Measurements from ENCODE around the gene TDO2. TPM values are rescaled to one million over a fixed set of nuclear protein-coding genes. Genes with fewer than 3 reads are reported as not detected.

TDO2 gene
- total RNA-seq, 4 donors from 2014 or later = not detected

DNA sequence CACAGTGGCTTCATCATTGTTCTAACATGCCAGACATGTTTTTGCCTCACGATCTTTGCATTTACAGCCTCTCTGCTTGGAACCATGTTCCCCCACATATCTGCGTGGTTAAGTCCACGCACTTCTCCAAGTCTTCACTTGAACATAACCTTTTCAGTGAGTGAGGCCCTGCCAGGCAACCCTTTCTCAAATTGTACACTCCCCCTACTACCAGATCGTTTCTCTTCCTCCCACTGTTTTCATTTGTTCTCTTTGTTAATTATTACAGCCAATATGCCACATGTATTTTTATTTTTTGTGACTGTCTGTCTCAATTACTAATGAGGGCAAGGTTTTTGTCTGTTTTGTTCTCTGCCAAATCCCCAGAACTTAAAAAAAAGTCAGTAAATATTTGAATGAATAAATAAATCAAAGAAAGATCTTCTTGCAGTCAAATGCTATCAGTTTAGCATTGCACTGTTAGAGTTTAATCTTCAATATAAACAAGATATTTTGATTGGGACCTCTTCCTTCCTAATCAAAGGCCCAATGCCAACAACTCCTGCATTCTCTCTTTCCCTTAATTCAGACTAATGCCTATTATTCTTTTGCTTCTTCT lies 32.0 kb downstream of the TDO2 start:
- intact Hi-C loops (cut with DNase I) = no loop called here
- no peaks in the 10 kb centered on the region for H3K27me3 ChIP-seq
- TF ChIP-seq POLR2AphosphoS5 (IDR thresholded peaks at IDR 0.05) = no peak
- TF ChIP-seq, protein P1, sequence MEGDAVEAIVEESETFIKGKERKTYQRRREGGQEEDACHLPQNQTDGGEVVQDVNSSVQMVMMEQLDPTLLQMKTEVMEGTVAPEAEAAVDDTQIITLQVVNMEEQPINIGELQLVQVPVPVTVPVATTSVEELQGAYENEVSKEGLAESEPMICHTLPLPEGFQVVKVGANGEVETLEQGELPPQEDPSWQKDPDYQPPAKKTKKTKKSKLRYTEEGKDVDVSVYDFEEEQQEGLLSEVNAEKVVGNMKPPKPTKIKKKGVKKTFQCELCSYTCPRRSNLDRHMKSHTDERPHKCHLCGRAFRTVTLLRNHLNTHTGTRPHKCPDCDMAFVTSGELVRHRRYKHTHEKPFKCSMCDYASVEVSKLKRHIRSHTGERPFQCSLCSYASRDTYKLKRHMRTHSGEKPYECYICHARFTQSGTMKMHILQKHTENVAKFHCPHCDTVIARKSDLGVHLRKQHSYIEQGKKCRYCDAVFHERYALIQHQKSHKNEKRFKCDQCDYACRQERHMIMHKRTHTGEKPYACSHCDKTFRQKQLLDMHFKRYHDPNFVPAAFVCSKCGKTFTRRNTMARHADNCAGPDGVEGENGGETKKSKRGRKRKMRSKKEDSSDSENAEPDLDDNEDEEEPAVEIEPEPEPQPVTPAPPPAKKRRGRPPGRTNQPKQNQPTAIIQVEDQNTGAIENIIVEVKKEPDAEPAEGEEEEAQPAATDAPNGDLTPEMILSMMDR (IDR thresholded peaks at IDR 0.05) = no peak
- TF ChIP-seq POLR2A (IDR thresholded peaks at IDR 0.05; ENCODE audit: low read depth) = no peak
- no peak for TF ChIP-seq EP300 (IDR thresholded peaks at IDR 0.05)
- H3K27ac ChIP-seq (replicated peaks in 1 of 4) = no peak overlapping the region
- H3K9me3 ChIP-seq = no peaks in the 10 kb centered on the region
- peaks cover 0 to 42% (median 10%) of the 10 kb centered on the region in 4 donors for H3K36me3 ChIP-seq
- 95% methylated on average over 4 of the region's 4 CpGs for WGBS
- DNase-seq (ENCODE audit: extremely low spot score) = no peak
- no peak overlapping the region for H3K4me3 ChIP-seq
- no peaks in the 10 kb centered on the region for H3K4me1 ChIP-seq

DNA sequence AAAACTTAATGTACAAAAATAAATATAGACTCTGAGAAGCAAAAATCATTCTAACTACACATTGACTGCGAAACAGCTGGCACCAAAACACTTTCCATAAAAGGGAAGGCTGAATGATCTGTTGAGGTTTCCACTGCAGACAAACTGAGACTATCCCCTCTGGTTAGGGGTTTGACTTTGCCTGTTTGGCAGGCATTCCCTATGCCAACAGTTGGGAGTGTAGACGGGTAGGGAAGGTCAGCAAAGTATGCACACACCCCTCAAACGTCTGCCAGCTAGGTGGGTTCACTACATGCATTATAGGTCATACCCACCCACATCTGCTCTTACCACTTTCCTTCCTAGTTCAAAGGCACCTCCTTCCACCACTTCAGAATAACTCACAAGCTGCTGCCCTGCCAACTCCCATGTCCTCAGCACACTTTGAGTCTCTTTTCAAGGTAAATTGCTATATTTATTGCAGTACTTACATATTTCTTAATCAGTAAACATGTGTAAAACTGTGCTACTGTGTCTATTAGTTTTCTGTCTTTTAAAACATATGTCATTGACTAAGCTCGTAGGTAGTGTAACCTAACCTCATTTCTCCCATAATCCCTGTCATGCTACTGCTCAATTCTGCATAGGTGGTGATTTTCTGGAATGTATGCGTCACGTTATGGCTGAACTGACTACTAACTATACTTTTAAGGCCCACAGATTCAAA lies 37.7 kb downstream of the TDO2 start:
- peaks cover 0 to 4% (median 1%) of the 10 kb centered on the region in 4 donors for H3K4me1 ChIP-seq
- TF ChIP-seq EP300 (IDR thresholded peaks at IDR 0.05) (no peak), POLR2AphosphoS5 (IDR thresholded peaks at IDR 0.05) (no peak), POLR2A (IDR thresholded peaks at IDR 0.05; ENCODE audit: low read depth) (no peak)
- no peak overlapping the region for H3K27ac ChIP-seq (replicated peaks in 1 of 4)
- H3K27me3 ChIP-seq = no peaks in the 10 kb centered on the region
- intact Hi-C loops (cut with DNase I) = no loop called here
- 81% methylated on average over 6 of the region's 6 CpGs for WGBS
- H3K4me3 ChIP-seq = no peak overlapping the region
- no peaks in the 10 kb centered on the region for H3K9me3 ChIP-seq
- peaks cover 0 to 44% (median 17%) of the 10 kb centered on the region in 4 donors for H3K36me3 ChIP-seq
- DNase-seq (ENCODE audit: extremely low spot score) = no peak

DNA sequence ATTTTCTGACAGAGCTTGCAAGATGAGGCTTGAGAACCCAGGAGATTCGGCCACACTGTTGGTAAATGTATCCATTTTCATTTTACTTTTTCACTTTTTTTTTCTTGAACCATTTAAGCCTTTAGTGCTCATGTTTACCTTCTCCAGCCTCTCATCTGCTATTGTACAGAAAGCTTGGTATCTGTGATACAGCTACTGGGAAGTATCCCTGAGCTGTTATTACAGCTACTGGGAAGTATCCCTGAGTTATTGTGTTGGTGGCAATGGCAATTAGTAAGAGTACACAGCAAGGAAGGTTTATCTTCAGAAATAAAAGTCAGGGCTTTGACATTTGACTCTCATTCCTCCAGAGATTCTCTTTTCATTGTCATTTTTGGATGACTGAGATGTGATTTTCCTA lies 38.3 kb downstream of the TDO2 start:
- no peak overlapping the region for H3K4me3 ChIP-seq
- H3K4me1 ChIP-seq = peaks cover 0 to 4% (median 1%) of the 10 kb centered on the region in 4 donors
- H3K27me3 ChIP-seq = no peaks in the 10 kb centered on the region
- H3K9me3 ChIP-seq = no peaks in the 10 kb centered on the region
- TF ChIP-seq EP300 (IDR thresholded peaks at IDR 0.05) (no peak), POLR2AphosphoS5 (IDR thresholded peaks at IDR 0.05) (no peak), POLR2A (IDR thresholded peaks at IDR 0.05; ENCODE audit: low read depth) (no peak)
- TF ChIP-seq, protein P1 (IDR thresholded peaks at IDR 0.05) = no peak
- 95% methylated on average over 1 of the region's 1 CpG for WGBS
- DNase-seq (ENCODE audit: extremely low spot score) = no peak
- intact Hi-C loops (cut with DNase I) = no loop called here
- H3K27ac ChIP-seq (replicated peaks in 1 of 4) = no peak overlapping the region
- peaks cover 0 to 44% (median 17%) of the 10 kb centered on the region in 4 donors for H3K36me3 ChIP-seq

DNA sequence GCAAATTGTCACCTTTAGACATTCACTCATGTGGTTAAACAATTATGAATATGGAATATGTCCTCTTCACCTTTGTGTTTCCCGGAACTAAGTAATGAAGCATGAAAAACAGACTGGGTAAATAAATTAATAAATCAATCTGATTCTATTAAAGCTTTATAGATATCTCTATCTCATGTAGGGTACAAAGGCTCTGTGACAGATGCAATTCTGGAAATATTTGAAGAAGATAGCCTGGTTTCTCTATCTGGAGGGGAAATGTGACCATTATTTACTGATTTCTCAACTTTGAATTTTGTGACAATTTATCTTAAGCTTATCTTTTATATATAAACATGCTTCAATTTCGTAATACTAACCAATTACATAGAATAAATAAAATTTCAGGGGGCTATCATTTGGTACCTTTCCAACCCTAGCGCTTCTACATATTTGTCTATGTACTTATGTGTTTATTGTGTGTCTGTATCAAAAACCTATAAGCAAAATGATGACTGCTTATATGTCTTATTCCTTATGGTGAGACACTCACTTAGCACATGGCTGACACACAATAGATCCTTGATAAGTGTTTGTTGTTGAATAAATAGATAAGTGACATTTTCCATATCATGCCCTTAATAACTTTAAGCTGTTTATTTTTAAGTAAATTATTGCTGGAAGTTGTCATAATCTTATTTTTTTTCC lies 40.3 kb downstream of the TDO2 start:
- Histone ChIP-seq H3K4me3 (no peak overlapping the region), H3K9me3 (no peaks in the 10 kb centered on the region), H3K27ac (replicated peaks in 1 of 4) (no peak overlapping the region), H3K4me1 (peaks cover 0 to 4% (median 1%) of the 10 kb centered on the region in 4 donors), H3K27me3 (no peaks in the 10 kb centered on the region), H3K36me3 (peaks cover 0 to 29% (median 14%) of the 10 kb centered on the region in 4 donors)
- TF ChIP-seq POLR2A (IDR thresholded peaks at IDR 0.05; ENCODE audit: low read depth) (no peak), EP300 (IDR thresholded peaks at IDR 0.05) (no peak), POLR2AphosphoS5 (IDR thresholded peaks at IDR 0.05) (no peak)
- TF ChIP-seq, protein P1 (IDR thresholded peaks at IDR 0.05) = no peak
- intact Hi-C loops (cut with DNase I) = no loop called here
- DNase-seq (ENCODE audit: extremely low spot score) = no peak
- 92% methylated on average over 3 of the region's 3 CpGs for WGBS

DNA sequence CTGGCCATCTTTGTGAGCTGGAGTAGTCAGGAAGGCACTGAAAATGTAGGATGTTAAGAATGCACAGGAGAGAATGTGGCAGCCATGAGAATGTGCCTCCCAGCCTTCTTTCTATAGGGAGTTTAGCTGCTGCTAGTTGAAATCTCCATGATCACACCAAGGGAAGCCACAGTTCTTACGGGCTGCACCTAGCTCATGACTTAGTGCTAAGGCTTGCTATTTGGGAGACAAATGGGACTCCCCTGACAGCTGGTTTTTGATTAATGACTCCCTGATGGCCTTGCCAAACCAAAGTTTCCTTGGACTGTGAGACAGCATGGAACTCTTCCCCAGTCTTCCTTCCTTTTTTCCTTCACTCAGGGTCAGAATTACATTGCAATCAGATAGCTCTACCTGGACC lies 41.0 kb downstream of the TDO2 start:
- 50% methylated on average over 1 of the region's 1 CpG for WGBS
- TF ChIP-seq POLR2A (IDR thresholded peaks at IDR 0.05; ENCODE audit: low read depth) (no peak), EP300 (IDR thresholded peaks at IDR 0.05) (no peak), POLR2AphosphoS5 (IDR thresholded peaks at IDR 0.05) (no peak)
- TF ChIP-seq, protein P1 (IDR thresholded peaks at IDR 0.05) = no peak
- no peaks in the 10 kb centered on the region for H3K27me3 ChIP-seq
- peaks cover 0 to 4% (median 1%) of the 10 kb centered on the region in 4 donors for H3K4me1 ChIP-seq
- intact Hi-C loops (cut with DNase I) = no loop called here
- no peaks in the 10 kb centered on the region for H3K9me3 ChIP-seq
- no peak overlapping the region for H3K4me3 ChIP-seq
- H3K36me3 ChIP-seq = peaks cover 0 to 24% (median 14%) of the 10 kb centered on the region in 4 donors
- DNase-seq (ENCODE audit: extremely low spot score) = no peak
- H3K27ac ChIP-seq (replicated peaks in 1 of 4) = no peak overlapping the region
